Type B pancreatic cell (in vitro differentiated cells): ENCODE results near the gene EYS. TPM values are rescaled to one million over a fixed set of nuclear protein-coding genes. Genes with fewer than 3 reads are reported as not detected.

Experiments
- DNase-seq: peaks from one replicate; pipeline ENCODE4 v3.0.0; 2021; ENCODE audit warnings: mixed read lengths; ENCODE audit not compliant: unreplicated experiment; ENCODE audit errors: extremely low spot score
- H3K27ac Mint-ChIP-seq: 2 replicates; pipeline ENCODE4 v1.8.0; 2021; ENCODE audit warnings: mild to moderate bottlenecking, mixed read lengths
- H3K27me3 Mint-ChIP-seq: 2 replicates; pipeline ENCODE4 v1.8.0; 2021; ENCODE audit warnings: mixed read lengths
- H3K36me3 Mint-ChIP-seq: 2 replicates; pipeline ENCODE4 v1.8.0; 2021; ENCODE audit warnings: mixed read lengths
- H3K4me1 Mint-ChIP-seq: one replicate; pipeline ENCODE4 v1.8.0; 2021; ENCODE audit warnings: mixed read lengths; ENCODE audit not compliant: unreplicated experiment
- H3K4me3 Mint-ChIP-seq: 2 replicates; pipeline ENCODE4 v1.8.0; 2021; ENCODE audit warnings: mild to moderate bottlenecking, mixed read lengths
- H3K9me3 Mint-ChIP-seq: 2 replicates; pipeline ENCODE4 v1.8.0; 2021; ENCODE audit warnings: mixed read lengths
- total RNA-seq: library from RNA; stranded (reverse); gene quantifications from 2 replicates; pipeline ENCODE4 v1.2.1, GENCODE V29; 2021; ENCODE audit warnings: low replicate concordance
- TF ChIP-seq, protein P1 (sequence below): fragments of 200-600 bp; sonication (generic); conservative IDR thresholded peaks from 2 replicates; pipeline ENCODE4 v1.5.0; 2021; ENCODE audit warnings: antibody characterized with exemption, mild to moderate bottlenecking

The EYS gene
- total RNA-seq, 1 donor from 2014 or later, result 1.5 TPM

DNA sequence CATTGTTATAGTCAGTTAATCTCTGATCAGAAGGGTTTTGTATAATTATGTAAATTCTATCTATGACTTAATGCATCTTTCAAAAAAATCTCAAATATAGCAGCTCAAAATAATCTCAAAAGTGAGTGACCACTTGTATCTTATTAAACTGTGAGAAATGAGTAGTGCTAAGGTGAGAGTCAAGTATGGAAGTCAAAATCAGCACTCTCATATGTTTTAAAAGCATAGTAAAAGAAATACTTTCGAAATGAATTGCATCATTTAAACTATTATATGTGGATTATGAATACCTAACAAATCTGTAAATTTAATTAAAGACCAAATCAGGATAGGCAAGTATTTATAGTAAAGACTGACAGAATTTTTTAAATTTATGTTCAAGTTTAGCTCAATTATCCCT is 1425.9 kb downstream of the EYS start:
- Mint-ChIP-seq H3K27ac (no peak overlapping the region), H3K9me3 (peaks cover 8% of the 10 kb centered on the region), H3K27me3 (no peaks in the 10 kb centered on the region), H3K36me3 (peaks cover 3% of the 10 kb centered on the region), H3K4me1 (no peaks in the 10 kb centered on the region), H3K4me3 (no peak overlapping the region)
- no peak for DNase-seq
- TF ChIP-seq, protein P1, sequence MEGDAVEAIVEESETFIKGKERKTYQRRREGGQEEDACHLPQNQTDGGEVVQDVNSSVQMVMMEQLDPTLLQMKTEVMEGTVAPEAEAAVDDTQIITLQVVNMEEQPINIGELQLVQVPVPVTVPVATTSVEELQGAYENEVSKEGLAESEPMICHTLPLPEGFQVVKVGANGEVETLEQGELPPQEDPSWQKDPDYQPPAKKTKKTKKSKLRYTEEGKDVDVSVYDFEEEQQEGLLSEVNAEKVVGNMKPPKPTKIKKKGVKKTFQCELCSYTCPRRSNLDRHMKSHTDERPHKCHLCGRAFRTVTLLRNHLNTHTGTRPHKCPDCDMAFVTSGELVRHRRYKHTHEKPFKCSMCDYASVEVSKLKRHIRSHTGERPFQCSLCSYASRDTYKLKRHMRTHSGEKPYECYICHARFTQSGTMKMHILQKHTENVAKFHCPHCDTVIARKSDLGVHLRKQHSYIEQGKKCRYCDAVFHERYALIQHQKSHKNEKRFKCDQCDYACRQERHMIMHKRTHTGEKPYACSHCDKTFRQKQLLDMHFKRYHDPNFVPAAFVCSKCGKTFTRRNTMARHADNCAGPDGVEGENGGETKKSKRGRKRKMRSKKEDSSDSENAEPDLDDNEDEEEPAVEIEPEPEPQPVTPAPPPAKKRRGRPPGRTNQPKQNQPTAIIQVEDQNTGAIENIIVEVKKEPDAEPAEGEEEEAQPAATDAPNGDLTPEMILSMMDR, result no peak

DNA sequence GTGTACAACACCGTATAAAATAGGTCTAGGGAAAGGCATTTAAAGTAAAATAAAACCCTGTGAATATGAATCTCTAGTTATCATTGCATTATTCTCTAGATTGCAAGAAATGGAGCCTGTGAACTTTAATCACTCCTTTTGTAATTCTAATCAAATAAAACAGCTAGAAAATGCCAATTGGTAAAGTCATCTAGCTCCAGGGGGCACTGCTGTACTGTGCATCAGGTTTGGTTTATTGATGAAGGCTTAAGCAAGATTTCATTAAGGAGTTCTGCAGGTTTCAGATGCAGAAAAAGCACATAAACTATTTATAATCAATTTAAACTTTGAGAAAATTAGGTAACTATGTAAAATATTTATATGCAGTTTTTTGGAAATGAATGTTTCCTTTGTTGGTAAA is 1426.5 kb downstream of the EYS start:
- Mint-ChIP-seq H3K4me1 (no peaks in the 10 kb centered on the region), H3K27ac (no peak overlapping the region), H3K4me3 (no peak overlapping the region), H3K27me3 (no peaks in the 10 kb centered on the region), H3K9me3 (peaks cover 8% of the 10 kb centered on the region), H3K36me3 (peaks cover 3% of the 10 kb centered on the region)
- TF ChIP-seq, protein P1, result peak; percentile 72
- no peak for DNase-seq

GRCh38 chr6:64270083-64270482 is 1436.9 kb downstream of the EYS start:
- no peaks in the 10 kb centered on the region for H3K27me3 Mint-ChIP-seq
- no peak overlapping the region for H3K4me3 Mint-ChIP-seq
- H3K27ac Mint-ChIP-seq, result no peak overlapping the region
- no peak for DNase-seq
- H3K9me3 Mint-ChIP-seq, result no peaks in the 10 kb centered on the region
- TF ChIP-seq, protein P1, result no peak
- no peaks in the 10 kb centered on the region for H3K36me3 Mint-ChIP-seq
- no peaks in the 10 kb centered on the region for H3K4me1 Mint-ChIP-seq

DNA sequence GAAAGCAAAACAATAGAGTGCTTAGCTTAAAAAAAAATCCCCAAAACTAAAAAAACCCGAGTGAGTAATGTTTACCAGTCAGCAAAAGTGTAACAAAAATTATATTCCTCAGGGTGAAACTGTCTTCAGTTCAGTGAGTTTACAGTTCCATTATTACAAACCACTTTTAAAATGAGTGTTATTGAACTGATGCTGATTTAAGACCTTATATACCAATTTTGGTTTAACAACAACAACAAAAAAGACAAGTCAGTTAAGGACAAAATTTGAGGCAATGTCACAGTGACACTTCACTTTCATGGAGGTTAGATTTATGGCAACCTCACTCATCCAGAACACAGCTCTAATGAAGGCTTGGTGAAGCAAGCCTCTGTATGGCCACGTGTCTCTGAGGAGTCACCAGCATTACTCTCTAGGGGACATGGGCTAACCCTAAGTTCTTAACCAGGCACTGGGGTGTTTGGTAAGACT is 1440.6 kb downstream of the EYS start:
- no peak for DNase-seq
- Mint-ChIP-seq H3K27me3 (no peaks in the 10 kb centered on the region), H3K36me3 (no peaks in the 10 kb centered on the region), H3K4me1 (no peaks in the 10 kb centered on the region), H3K4me3 (no peak overlapping the region), H3K27ac (no peak overlapping the region), H3K9me3 (no peaks in the 10 kb centered on the region)
- TF ChIP-seq, protein P1, result no peak

GRCh38 chr6:64263778-64264177 is 1443.2 kb downstream of the EYS start:
- DNase-seq, result no peak
- Mint-ChIP-seq H3K4me1 (no peaks in the 10 kb centered on the region), H3K4me3 (no peak overlapping the region), H3K9me3 (no peaks in the 10 kb centered on the region), H3K36me3 (no peaks in the 10 kb centered on the region), H3K27ac (no peak overlapping the region), H3K27me3 (no peaks in the 10 kb centered on the region)
- TF ChIP-seq, protein P1, result no peak

DNA sequence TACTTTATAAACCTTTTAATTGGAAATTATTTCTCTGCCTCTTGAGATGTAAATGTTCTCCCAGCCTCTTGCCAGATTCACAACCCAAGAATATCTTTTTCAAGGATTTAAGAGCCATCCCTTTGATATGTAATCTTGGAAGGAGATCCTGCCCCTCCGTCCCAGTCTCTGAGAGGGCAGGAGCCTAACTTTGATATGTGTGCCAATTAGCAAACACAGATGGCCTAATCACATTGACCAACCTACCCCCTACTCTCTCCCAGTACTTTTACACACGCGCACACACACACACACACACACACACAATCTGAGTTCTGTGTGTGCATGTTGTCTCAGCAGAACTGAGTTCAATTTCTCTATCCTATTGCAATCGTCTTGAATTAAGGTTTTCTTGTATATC is 1447.7 kb downstream of the EYS start:
- no peak overlapping the region for H3K27ac Mint-ChIP-seq
- TF ChIP-seq, protein P1, result no peak
- no peak overlapping the region for H3K4me3 Mint-ChIP-seq
- no peak for DNase-seq
- no peaks in the 10 kb centered on the region for H3K36me3 Mint-ChIP-seq
- H3K27me3 Mint-ChIP-seq, result no peaks in the 10 kb centered on the region
- H3K4me1 Mint-ChIP-seq, result no peaks in the 10 kb centered on the region
- no peaks in the 10 kb centered on the region for H3K9me3 Mint-ChIP-seq
